GM10248 (cell line): Measurements from ENCODE around the gene PINLYP.
"Not testable (repeated sequence)": the region's sequence is repeated elsewhere in the genome, so short reads cannot be mapped to it uniquely, and the experiment has no call there.

Experiments used
- CTCF ChIA-PET: fragments of 300-600 bp; sonication (Branson Sonifier 250); formaldehyde crosslinking; extraction: SDS; loops from one replicate; lab custom pipeline; 2021; ENCODE audit warnings: antibody characterized with exemption; lab: Yijun Ruan, JAX
- POLR2A ChIA-PET: fragments of 350-650 bp; sonication (Branson Sonifier 250); formaldehyde crosslinking; extraction: SDS; loops from one replicate; lab custom pipeline; 2020; ENCODE audit warnings: antibody characterized with exemption; lab: Yijun Ruan, JAX
- DNase-seq: peaks from one replicate; pipeline ENCODE4 v3.0.0; 2012; ENCODE audit errors: extremely low spot score
- TF ChIP-seq, protein P1 (sequence below): IDR thresholded peaks from 2 replicates; pipeline ENCODE4 v1.5.1; 2012; ENCODE audit warnings: mild to moderate bottlenecking, low read depth; ENCODE audit errors: extremely low read depth, missing control alignments, control extremely low read depth

Gene PINLYP

DNA sequence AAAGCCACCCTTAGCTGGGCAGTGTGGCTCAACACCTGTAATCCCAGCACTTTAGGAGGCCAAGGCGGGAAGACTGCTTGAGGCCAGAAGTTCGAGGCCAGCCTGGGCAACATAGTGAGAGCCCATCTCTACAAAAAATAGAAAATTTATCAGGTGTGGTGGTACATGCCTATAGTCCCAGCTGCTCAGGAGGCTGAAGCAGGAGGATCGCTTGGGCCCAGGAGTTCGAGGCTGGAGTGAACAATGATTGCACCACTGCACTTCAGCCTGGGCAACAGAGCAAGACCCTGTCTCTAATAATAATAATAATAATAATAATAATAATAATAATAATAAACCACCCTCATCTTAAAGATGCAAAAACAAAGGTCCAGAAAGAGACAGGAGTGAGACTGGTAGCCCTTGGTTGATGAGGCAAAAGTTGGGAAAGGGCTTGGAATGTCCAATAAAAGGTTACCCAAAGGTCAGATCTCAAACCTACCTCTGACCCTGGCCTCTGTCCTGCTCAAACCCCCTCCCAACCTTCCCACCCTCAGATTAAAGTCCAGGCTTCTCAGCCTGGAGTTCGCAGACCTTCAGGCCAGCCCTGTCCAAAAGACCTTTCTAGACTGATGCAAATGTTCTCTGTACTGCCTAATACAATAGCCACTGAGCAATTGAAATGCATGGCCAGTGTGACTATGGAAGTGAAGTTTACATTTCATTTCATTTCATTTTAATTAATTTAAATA lies 33.5 kb upstream of the PINLYP start:
- ChIA-PET CTCF (interaction anchor here (1.4 kb wide), 1 partner anchor 95 kb away, joined by 3 read pairs; no protein-coding TSS in a partner anchor), POLR2A (no interaction called here)
- DNase-seq = no peak
- TF ChIP-seq, protein P1, sequence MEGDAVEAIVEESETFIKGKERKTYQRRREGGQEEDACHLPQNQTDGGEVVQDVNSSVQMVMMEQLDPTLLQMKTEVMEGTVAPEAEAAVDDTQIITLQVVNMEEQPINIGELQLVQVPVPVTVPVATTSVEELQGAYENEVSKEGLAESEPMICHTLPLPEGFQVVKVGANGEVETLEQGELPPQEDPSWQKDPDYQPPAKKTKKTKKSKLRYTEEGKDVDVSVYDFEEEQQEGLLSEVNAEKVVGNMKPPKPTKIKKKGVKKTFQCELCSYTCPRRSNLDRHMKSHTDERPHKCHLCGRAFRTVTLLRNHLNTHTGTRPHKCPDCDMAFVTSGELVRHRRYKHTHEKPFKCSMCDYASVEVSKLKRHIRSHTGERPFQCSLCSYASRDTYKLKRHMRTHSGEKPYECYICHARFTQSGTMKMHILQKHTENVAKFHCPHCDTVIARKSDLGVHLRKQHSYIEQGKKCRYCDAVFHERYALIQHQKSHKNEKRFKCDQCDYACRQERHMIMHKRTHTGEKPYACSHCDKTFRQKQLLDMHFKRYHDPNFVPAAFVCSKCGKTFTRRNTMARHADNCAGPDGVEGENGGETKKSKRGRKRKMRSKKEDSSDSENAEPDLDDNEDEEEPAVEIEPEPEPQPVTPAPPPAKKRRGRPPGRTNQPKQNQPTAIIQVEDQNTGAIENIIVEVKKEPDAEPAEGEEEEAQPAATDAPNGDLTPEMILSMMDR = no peak

DNA sequence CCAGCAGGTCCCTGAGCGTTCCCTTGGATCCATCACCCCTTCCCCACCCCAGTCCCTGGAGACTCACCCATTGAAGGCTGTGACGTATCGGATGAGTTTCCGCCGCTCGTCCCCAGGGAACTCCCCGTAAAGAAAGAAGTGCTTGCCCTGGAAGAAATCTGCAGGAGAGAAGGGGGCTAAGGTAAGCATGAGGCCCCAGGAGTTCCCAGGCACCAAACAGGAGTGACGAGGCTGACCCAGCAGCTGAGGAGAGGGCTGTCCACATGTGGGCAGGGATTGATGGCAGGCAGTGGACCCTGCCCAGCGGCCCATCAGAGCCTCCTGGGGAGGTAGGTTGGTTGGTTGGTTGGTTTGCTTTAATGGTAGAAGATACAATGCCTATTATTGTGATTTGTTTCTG lies 31.5 kb upstream of the PINLYP start:
- ChIA-PET CTCF (interaction anchor here (1.0 to 3.9 kb wide), 4 partner anchors 8 to 51 kb away, joined by 3 to 18 read pairs (median 4); no protein-coding TSS in a partner anchor), POLR2A (no interaction called here)
- TF ChIP-seq, protein P1 = no peak
- no peak for DNase-seq

DNA sequence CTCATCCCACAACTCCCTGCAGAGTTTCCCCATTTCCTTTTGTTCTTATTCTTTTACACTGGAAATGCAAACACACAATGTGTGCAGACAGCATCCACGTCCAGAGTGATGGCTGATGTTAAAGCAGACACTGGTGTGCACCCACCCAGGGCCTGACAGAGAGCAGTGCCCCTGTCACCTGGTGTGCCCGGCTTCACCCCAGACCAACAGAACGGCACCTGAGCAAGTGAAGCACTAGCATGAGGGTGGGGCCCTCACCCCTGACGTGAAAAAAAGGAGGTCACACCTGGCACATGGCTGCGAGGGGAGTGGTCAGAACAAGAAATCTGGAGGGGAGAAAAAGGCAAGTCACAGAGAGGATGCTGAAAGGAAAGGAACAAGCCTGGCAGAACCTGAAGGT lies 30.3 kb upstream of the PINLYP start:
- ChIA-PET POLR2A (no interaction called here), CTCF (interaction anchor here (1.2 to 3.9 kb wide), 4 partner anchors 9 to 98 kb away, joined by 4 to 18 read pairs (median 4); partner anchors contain the start of gene ZNF575)
- TF ChIP-seq, protein P1 = no peak
- DNase-seq = no peak

DNA sequence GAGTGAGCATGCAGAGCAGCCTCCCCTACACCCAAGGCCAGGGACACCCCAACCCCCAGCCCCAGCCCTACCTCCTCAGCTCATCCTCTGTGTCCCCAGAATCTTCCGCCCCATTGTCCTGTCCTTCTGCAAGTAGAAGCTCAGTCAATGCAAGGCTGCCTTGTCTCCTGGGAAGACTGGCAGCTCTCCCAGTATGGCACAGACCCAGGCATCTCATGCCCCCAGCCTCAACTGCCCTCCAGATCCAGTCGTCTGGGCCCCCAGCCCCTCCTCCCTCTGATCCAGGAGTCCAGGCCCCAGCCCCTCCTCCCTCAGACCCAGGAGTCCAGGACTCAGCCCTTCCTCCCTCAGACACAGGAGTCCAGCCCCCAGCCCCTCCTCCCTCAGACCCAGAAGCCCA lies 29.6 kb upstream of the PINLYP start:
- ChIA-PET POLR2A (no interaction called here), CTCF (interaction anchor here (1.8 to 3.9 kb wide), 3 partner anchors 10 to 99 kb away, joined by 4 to 18 read pairs (median 4); no protein-coding TSS in a partner anchor)
- TF ChIP-seq, protein P1 = no peak
- no peak for DNase-seq

DNA sequence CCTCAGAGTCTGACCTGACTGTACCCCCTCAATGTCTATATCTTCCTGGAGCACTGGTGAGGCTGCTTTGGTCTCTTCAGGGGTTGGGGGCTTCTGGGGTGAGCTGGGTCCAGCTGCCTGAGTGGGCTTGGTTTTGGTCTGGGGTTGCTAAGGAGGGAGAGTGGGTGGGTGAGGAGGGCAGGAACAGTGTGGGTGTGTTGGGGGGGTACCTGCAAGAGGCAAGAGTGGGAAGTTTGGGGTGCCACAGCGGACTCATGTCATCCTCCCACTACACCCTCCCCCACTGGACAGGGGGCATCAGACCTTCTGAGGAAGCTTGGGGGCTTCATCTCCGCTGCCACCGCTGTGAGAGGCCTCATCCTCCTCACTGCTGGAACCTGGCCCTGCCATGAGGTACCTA lies 29.0 kb upstream of the PINLYP start:
- ChIA-PET POLR2A (no interaction called here), CTCF (interaction anchor here (0.8 to 3.9 kb wide), 3 partner anchors 9 to 100 kb away, joined by 3 to 18 read pairs (median 4); no protein-coding TSS in a partner anchor)
- no peak for DNase-seq
- TF ChIP-seq, protein P1 = no peak

DNA sequence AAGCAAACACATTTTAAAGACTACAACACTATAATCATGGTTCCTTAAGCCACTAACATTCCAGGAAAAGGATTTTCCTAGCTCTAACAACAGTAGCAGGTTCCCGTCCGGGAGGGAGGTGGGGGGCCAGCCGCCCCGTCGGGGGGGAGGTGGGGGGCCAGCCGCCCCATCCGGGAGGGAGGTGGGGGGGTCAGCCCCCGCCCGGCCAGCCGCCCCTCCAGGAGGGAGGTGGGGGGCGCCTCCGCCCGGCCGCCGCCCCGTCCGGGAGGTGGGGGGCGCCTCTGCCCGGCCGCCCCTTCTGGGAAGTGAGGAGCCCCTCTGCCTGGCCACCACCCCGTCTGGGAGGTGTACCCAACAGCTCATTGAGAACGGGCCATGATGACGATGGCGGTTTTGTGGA lies 27.7 kb upstream of the PINLYP start:
- CTCF ChIA-PET, DNase-seq, POLR2A ChIA-PET: not testable (repeated sequence)

DNA sequence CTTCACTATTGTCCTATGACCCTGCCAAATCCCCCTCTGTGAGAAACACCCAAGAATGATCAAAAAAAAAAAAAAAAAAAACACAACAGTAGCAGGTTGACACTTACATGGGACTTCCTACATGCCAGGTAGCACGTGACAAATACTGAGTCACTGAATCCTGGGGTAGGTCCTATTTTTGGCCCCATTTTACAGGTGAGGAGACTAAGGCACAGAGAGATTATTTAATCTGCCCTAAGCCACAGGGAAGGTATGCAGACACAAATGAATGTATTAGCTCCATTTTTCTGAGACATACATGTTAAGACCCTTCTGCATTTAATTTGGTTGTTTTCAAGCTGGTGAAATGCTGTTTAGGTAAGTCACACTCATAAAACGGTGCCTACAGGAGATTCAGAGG lies 26.9 kb upstream of the PINLYP start:
- ChIA-PET CTCF (interaction anchor here (1.5 kb wide), 1 partner anchor 16 kb away, joined by 4 read pairs; the partner anchor contains the start of gene ZNF575), POLR2A (no interaction called here)
- no peak for DNase-seq
- TF ChIP-seq, protein P1 = no peak
